Fibroblast of mammary gland (primary cell): ENCODE data around the gene CEP164.
A peak's percentile ranks its signal among the peaks of the same experiment; 100 is the strongest.

ENCODE experiments used
- DNase-seq: peaks from one replicate; pipeline ENCODE4 v3.0.0-alpha.2; 2010; ENCODE audit warnings: low read depth
- H3K4me3 ChIP-seq: 2 replicates; pipeline ENCODE4 v1.5.1; 2011; ENCODE audit warnings: low read depth, mild to moderate bottlenecking, low read length, moderate library complexity; ENCODE audit not compliant: control insufficient read depth
- TF ChIP-seq, protein P1 (sequence below): conservative IDR thresholded peaks from 2 replicates; pipeline ENCODE4 v1.5.1; 2011; ENCODE audit warnings: low read depth, low read length, inconsistent platforms; ENCODE audit not compliant: control insufficient read depth, insufficient read depth

Gene CEP164

DNA sequence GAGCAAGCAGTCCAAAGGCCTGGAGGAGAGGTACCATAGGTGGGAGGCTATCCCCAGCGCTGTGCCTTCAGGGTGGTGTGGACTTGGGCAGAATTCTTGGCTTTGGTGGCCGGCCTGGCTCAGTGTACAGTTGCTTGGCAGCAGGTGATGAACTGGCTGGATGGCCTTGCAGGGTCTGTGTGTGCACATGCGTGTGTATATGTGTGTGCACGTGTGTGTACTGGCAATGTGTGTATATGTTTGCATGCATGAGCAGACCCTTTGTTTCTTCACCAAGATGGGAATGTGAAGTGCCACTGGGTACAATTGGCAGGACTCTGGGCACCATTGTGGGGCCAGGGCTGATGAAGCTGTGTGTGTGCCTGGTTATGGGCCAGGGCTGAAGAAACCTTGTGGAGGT, 53.0 kb downstream of the CEP164 start:
- no peak overlapping the region for H3K4me3 ChIP-seq
- no peak for DNase-seq
- TF ChIP-seq, protein P1, sequence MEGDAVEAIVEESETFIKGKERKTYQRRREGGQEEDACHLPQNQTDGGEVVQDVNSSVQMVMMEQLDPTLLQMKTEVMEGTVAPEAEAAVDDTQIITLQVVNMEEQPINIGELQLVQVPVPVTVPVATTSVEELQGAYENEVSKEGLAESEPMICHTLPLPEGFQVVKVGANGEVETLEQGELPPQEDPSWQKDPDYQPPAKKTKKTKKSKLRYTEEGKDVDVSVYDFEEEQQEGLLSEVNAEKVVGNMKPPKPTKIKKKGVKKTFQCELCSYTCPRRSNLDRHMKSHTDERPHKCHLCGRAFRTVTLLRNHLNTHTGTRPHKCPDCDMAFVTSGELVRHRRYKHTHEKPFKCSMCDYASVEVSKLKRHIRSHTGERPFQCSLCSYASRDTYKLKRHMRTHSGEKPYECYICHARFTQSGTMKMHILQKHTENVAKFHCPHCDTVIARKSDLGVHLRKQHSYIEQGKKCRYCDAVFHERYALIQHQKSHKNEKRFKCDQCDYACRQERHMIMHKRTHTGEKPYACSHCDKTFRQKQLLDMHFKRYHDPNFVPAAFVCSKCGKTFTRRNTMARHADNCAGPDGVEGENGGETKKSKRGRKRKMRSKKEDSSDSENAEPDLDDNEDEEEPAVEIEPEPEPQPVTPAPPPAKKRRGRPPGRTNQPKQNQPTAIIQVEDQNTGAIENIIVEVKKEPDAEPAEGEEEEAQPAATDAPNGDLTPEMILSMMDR, result no peak

DNA sequence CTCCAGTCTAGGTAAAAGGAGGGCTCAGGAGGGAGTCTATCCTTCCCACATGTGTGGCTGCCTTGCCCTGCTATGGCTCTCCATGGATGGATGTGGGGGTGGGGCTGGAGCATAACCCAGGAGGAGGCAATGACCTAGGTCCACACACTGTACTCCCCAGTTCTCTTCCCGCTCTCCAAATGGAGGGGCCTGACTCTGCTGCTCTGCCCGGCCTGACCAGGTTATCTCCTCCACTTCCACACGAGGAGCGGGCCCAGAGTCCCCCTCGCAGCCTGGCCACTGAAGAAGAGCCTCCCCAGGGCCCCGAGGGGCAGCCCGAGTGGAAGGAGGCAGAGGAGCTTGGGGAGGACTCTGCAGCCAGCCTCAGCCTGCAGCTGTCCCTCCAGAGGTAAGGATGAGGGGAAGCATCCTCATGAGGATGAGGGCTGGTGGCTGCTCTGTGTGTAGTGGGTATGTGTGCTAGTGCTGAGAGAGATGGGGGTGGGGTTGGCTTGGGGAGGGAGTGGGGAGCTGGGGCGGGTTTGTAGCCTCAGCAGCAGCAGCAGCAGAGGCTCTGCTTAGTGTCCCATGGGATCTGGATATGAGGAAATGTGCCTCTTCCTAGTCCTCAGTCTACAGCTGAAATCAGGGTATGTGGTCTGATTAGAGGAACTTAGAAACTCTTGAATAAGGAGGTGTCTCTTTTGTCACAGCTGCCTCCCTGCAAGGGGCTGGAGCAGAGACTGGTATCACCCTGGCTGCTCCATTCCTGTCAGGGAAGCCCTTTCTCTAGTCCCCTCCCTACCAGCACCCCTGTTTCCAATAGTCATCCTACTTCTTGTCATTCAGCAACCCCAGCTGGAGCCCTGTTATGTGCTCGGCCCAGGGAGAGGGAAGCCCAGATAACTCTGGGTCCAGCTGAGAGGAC, 54.1 kb downstream of the CEP164 start:
- H3K4me3 ChIP-seq, result no peak overlapping the region
- TF ChIP-seq, protein P1, result no peak
- peak; percentile 2 for DNase-seq

DNA sequence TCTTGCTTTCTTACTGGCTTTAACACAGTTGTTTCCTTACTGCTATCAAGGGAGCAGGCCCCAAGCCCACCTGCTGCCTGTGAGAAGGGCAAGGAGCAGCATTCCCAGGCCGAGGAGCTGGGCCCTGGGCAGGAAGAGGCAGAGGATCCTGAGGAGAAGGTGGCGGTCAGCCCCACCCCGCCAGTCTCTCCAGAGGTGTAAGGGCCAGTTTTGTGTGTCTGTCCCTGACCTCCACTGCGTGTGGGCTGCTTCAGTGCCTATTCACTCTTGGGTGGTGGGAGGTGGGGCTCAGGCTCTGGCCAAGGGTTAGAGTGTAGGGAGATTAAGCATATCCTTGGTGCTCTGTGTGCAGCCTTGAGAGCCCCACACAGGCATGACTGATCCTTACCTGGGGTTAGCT, 55.1 kb downstream of the CEP164 start:
- DNase-seq, result no peak
- TF ChIP-seq, protein P1, result no peak
- no peak overlapping the region for H3K4me3 ChIP-seq

DNA sequence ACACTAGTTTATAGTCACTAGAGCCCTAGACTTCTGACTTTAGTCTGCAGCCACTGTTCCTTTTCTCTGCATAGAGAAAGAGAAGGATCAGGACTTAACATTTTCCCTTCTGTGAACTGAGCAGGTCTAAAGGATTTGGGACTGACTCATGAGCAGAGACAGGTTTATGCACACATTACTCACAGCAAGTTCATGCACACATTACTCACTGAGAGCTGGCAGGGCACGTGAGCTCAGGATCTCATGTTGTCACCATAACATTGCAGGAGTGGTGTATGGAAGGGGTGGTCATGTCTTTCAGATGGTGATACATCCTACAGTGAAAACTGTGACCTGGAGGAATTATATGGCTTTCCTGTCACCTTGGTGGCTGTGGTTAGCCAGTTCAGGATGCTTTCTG, 56.4 kb downstream of the CEP164 start:
- peak; percentile 95 for DNase-seq
- H3K4me3 ChIP-seq, result no peak overlapping the region

DNA sequence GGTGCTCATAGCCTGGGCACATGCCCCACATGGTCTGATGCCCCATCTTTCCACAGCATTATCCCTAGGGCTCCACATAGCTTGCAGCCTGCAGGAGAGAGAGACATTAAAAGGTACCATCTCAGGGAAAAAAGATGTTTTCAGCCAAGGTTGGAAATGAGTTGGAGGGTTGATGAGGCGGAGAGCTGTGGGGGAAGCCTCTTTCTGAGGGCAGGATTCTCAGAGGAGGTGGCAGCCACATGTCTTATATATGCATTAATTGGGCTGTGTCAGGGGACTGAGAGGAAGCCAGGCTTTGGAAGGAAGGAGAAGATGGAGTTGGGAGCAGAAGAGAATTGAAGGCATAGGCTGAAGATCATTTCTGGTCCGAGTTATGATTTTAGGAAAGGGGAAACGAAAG, 57.8 kb downstream of the CEP164 start:
- no peak overlapping the region for H3K4me3 ChIP-seq
- TF ChIP-seq, protein P1, result no peak
- DNase-seq, result no peak

More for the DNA sequence above, 56.4 kb downstream of the CEP164 start:
- TF ChIP-seq, protein P1, result no peak

DNA sequence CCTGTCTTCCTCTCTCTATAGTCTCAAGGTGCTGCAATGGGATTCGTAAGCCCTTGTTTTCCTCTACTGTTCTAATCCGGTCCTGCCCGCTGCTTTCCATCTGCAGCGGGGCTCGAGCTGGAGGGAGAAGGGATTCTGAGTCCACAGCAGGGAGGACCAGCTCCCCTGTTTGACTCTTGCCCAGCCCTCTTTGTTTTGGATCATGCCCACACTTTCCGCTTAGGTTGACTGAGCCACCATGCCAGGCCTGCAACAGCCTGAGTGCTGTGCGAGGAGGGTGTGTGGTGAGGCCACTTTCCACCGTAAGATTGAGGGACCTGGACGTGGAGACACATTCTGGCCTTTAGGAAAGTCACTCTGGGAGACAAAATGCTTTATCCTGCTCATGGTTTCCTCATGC, 58.3 kb downstream of the CEP164 start:
- TF ChIP-seq, protein P1, result no peak
- H3K4me3 ChIP-seq, result no peak overlapping the region
- no peak for DNase-seq
